Measurements from ENCODE around the gene GRM7. TPM values are rescaled to one million over a fixed set of nuclear protein-coding genes. Genes with fewer than 3 reads are reported as not detected.

The GRM7 gene
- total RNA-seq, 2 experiments from 2014 or later = not detected

DNA sequence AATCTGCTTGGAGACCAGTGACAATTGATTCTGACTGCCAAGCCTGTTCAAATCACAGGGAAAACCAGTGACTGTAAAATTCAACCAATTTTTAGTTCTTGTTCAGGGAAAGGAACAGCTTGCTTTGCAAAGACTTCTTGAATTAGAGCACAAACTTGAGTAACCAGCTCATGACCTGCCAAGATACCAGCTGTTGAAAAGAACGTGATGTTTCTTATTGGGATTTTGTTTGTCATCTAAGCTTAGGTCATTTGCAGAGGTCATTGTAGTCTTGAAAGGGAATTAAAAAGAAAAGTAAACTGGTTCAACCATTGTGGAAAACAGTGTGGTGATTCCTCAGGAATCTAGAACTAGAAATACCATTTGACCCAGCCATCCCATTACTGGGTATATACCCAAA lies 428.2 kb downstream of the GRM7 start:
- ChIA-PET POLR2A (no interaction called here), CTCF (no interaction called here)
- Histone ChIP-seq H3K9me3 (ENCODE audit: control insufficient read depth in 1 of 2, insufficient read depth in 1 of 2, low read length in 2 of 2) (no peaks in the 10 kb centered on the region), H3K4me3 (ENCODE audit: low read length) (no peak overlapping the region), H3K27ac (ENCODE audit: low read depth in 1 of 2, low read length in 2 of 2) (no peak overlapping the region), H3K36me3 (ENCODE audit: insufficient read depth, low read length) (no peaks in the 10 kb centered on the region), H3K4me1 (ENCODE audit: insufficient read depth, low read length) (no peaks in the 10 kb centered on the region), H3K27me3 (ENCODE audit: control insufficient read depth in 1 of 2, insufficient read depth in 2 of 2, low read length in 2 of 2) (no peaks in the 10 kb centered on the region)
- no peaks in the 10 kb centered on the region for H3K4me1 Mint-ChIP-seq (ENCODE audit: low read depth)
- H3K36me3 Mint-ChIP-seq (ENCODE audit: low read depth) = no peaks in the 10 kb centered on the region
- H3K9me3 Mint-ChIP-seq = no peaks in the 10 kb centered on the region
- DNase-seq (no peak), ATAC-seq (ENCODE audit: poor library complexity) (no peak)
- H3K27me3 Mint-ChIP-seq = no peaks in the 10 kb centered on the region
- intact Hi-C loops (cut with DNase I, micrococcal nuclease) = no loop called here
- TF ChIP-seq, protein P1, sequence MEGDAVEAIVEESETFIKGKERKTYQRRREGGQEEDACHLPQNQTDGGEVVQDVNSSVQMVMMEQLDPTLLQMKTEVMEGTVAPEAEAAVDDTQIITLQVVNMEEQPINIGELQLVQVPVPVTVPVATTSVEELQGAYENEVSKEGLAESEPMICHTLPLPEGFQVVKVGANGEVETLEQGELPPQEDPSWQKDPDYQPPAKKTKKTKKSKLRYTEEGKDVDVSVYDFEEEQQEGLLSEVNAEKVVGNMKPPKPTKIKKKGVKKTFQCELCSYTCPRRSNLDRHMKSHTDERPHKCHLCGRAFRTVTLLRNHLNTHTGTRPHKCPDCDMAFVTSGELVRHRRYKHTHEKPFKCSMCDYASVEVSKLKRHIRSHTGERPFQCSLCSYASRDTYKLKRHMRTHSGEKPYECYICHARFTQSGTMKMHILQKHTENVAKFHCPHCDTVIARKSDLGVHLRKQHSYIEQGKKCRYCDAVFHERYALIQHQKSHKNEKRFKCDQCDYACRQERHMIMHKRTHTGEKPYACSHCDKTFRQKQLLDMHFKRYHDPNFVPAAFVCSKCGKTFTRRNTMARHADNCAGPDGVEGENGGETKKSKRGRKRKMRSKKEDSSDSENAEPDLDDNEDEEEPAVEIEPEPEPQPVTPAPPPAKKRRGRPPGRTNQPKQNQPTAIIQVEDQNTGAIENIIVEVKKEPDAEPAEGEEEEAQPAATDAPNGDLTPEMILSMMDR (IDR thresholded peaks at IDR 0.05) = no peak
- no peak overlapping the region for H3K27ac Mint-ChIP-seq
- H3K4me3 Mint-ChIP-seq = no peak overlapping the region

DNA sequence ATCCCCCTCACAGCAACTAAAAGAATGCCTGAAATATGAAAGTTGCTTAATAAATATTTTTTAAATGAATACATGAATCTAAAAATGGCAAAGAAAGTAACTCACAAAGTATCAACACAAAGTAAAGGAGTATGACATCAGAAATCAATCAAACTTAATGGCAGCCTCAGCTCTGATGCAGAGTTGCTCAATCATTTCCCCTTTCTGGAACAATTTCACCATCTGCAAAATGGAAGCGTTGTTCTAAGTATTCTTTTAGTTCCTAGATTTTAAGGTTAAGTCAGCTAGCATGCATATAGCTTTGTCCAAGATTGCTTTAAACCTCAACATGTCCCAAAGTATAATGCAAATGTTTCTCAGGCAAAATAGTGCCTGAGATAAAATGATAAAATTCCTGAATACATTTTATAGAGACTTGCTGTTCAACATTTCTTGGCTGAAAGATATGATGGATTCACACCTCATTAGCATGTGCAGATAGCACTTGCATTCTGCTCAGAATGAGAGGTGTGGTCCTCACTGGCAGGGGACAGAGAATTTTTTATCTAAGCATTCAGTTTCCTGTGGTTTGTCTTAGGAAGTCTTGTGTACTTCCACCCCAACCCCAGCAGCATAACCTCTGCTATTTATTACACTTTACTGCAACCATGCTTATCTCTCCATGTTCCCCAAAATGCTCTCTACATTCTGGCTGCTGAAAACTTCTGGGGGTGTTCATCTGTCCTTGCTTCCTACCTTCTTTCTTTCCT lies 429.3 kb downstream of the GRM7 start:
- no peak overlapping the region for H3K27ac ChIP-seq (ENCODE audit: low read depth in 1 of 2, low read length in 2 of 2)
- no peaks in the 10 kb centered on the region for H3K9me3 ChIP-seq (ENCODE audit: control insufficient read depth in 1 of 2, insufficient read depth in 1 of 2, low read length in 2 of 2)
- no peak overlapping the region for H3K4me3 Mint-ChIP-seq
- intact Hi-C loops (cut with DNase I, micrococcal nuclease) = no loop called here
- no peak overlapping the region for H3K27ac Mint-ChIP-seq
- no peaks in the 10 kb centered on the region for H3K36me3 Mint-ChIP-seq (ENCODE audit: low read depth)
- H3K27me3 Mint-ChIP-seq = no peaks in the 10 kb centered on the region
- H3K4me1 ChIP-seq (ENCODE audit: insufficient read depth, low read length) = no peaks in the 10 kb centered on the region
- ChIA-PET POLR2A (no interaction called here), CTCF (no interaction called here)
- H3K4me3 ChIP-seq (ENCODE audit: low read length) = no peak overlapping the region
- H3K4me1 Mint-ChIP-seq (ENCODE audit: low read depth) = no peaks in the 10 kb centered on the region
- H3K9me3 Mint-ChIP-seq = no peaks in the 10 kb centered on the region
- TF ChIP-seq, protein P1 (IDR thresholded peaks at IDR 0.05) = no peak
- no peaks in the 10 kb centered on the region for H3K27me3 ChIP-seq (ENCODE audit: control insufficient read depth in 1 of 2, insufficient read depth in 2 of 2, low read length in 2 of 2)
- no peak for DNase-seq
- no peak for ATAC-seq (ENCODE audit: poor library complexity)
- no peaks in the 10 kb centered on the region for H3K36me3 ChIP-seq (ENCODE audit: insufficient read depth, low read length)

DNA sequence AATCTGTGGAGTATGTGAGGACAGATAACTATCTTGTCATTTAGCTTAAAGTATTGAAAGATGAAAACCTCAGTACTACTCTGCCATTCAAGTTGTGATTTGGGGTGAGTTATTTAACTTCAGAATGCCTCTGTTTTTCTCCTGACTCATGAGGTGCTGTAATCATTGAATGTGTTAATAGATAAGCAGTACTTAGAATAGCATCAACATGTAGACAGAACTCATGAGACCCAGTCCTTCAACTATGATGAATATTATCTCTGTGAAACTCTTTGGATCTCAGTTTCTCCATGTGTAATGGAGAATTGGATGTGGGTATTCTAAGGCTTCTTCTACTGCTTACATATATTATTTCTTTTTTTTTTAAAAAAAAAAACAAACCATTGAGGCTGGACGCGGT lies 431.4 kb downstream of the GRM7 start:
- no peak overlapping the region for H3K27ac Mint-ChIP-seq
- intact Hi-C loops (cut with DNase I, micrococcal nuclease) = no loop called here
- no peaks in the 10 kb centered on the region for H3K4me1 Mint-ChIP-seq (ENCODE audit: low read depth)
- no peak overlapping the region for H3K4me3 ChIP-seq (ENCODE audit: low read length)
- H3K27me3 ChIP-seq (ENCODE audit: control insufficient read depth in 1 of 2, insufficient read depth in 2 of 2, low read length in 2 of 2) = no peaks in the 10 kb centered on the region
- TF ChIP-seq, protein P1 (IDR thresholded peaks at IDR 0.05) = no peak
- ChIA-PET POLR2A (no interaction called here), CTCF (no interaction called here)
- H3K27me3 Mint-ChIP-seq = no peaks in the 10 kb centered on the region
- H3K4me3 Mint-ChIP-seq = no peak overlapping the region
- no peaks in the 10 kb centered on the region for H3K36me3 ChIP-seq (ENCODE audit: insufficient read depth, low read length)
- ATAC-seq (ENCODE audit: poor library complexity) (no peak), DNase-seq (no peak)
- H3K27ac ChIP-seq (ENCODE audit: low read depth in 1 of 2, low read length in 2 of 2) = no peak overlapping the region
- no peaks in the 10 kb centered on the region for H3K9me3 ChIP-seq (ENCODE audit: control insufficient read depth in 1 of 2, insufficient read depth in 1 of 2, low read length in 2 of 2)
- no peaks in the 10 kb centered on the region for H3K9me3 Mint-ChIP-seq
- H3K36me3 Mint-ChIP-seq (ENCODE audit: low read depth) = no peaks in the 10 kb centered on the region
- H3K4me1 ChIP-seq (ENCODE audit: insufficient read depth, low read length) = no peaks in the 10 kb centered on the region
